HG02798 (cell line): Measurements from ENCODE around the gene GALNT11.
"Not testable (repeated sequence)": the region's sequence is repeated elsewhere in the genome, so short reads cannot be mapped to it uniquely, and the experiment has no call there.

Experiments used
- ATAC-seq: cut with Tn5 transposase; IDR thresholded peaks from one replicate; pipeline ENCODE4 v1.9.1; 2021; ENCODE audit warnings: mild to moderate bottlenecking; ENCODE audit not compliant: unreplicated experiment, poor library complexity

GALNT11 gene

GRCh38 chr7:152025077-152025936, at the start of gene GALNT11:
GALNT11 (plus strand) TSS chr7:152025674; CDS start chr7:152094228, 68,554 bp downstream.
- peak; percentile 97 for ATAC-seq

- no peak for ATAC-seq
These were observed 46.9 kb upstream of the GALNT11 start for GRCh38 chr7:151978616-151979015.

- no peak for ATAC-seq
These were observed 44.3 kb upstream of the GALNT11 start for GRCh38 chr7:151981223-151981622.

- ATAC-seq, result no peak
These were observed 42.7 kb upstream of the GALNT11 start for GRCh38 chr7:151982806-151983205.

GRCh38 chr7:151984612-151985011, 40.9 kb upstream of the GALNT11 start:
- no peak for ATAC-seq

GRCh38 chr7:151987748-151988529, 37.5 kb upstream of the GALNT11 start:
- ATAC-seq, result no peak

GRCh38 chr7:151992375-151992774, 33.1 kb upstream of the GALNT11 start:
- no peak for ATAC-seq

GRCh38 chr7:151993977-151994676, 31.3 kb upstream of the GALNT11 start:
- no peak for ATAC-seq

GRCh38 chr7:151999424-152000090, 25.9 kb upstream of the GALNT11 start:
- no peak for ATAC-seq

GRCh38 chr7:152000191-152000590, 25.3 kb upstream of the GALNT11 start:
- no peak for ATAC-seq

- ATAC-seq, result no peak
These were observed 19.1 kb upstream of the GALNT11 start for GRCh38 chr7:152006336-152006735.

GRCh38 chr7:152011860-152012259, 13.6 kb upstream of the GALNT11 start:
- ATAC-seq, result no peak

GRCh38 chr7:152013230-152013629, 12.2 kb upstream of the GALNT11 start:
- ATAC-seq, result no peak

GRCh38 chr7:152013974-152014373, 11.5 kb upstream of the GALNT11 start:
- ATAC-seq, result no peak

- ATAC-seq, result no peak
These were observed 10.8 kb upstream of the GALNT11 start for GRCh38 chr7:152014722-152015121.

GRCh38 chr7:152015600-152015999, 9.9 kb upstream of the GALNT11 start:
- no peak for ATAC-seq

- ATAC-seq, result no peak
These were observed 8.5 kb upstream of the GALNT11 start for GRCh38 chr7:152016947-152017346.

GRCh38 chr7:152017683-152018082, 7.8 kb upstream of the GALNT11 start:
- ATAC-seq, result not testable (repeated sequence)

GRCh38 chr7:152021740-152022139, 3.7 kb upstream of the GALNT11 start:
- ATAC-seq, result not testable (repeated sequence)
